ENCODE results near the gene RGS3. TPM values are rescaled to one million over a fixed set of nuclear protein-coding genes. Genes with fewer than 3 reads are reported as not detected.

Gene RGS3
- polyA plus RNA-seq, 1 of the 3 experiments (the other 2 are of a cell fraction) = 50.6 TPM

DNA sequence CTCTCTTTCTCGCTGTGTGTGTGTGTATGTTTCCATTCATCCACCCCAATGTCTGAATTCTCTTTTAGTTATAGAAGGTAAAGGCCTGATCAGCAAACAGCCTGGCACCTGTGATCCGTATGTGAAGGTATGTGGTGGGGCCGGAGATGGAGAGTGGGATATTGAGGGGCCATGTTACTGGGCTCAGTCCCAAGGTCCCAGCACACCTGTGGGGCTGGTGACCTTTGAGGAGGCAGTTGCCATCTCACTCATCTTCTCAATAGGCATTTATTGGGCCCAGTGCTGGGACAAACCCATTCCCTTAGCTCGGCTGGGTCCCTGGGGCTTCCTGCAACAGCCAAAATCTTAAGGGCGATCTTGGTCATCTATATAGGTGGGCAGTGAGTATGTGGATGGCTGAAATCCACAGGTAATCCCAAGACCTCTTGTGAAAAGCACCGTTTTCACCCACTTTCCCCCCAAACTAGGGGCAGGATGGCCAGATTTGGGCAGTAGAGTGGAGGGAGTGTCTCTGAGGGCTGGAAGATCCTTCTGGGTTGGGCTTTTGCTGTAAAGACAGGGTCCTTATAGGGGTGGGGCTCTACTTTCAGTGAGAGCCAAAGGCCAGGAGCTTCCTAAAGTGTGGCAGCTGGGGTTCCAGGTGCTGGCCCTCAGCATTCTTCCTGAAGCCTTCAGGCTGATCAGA, 19.6 kb downstream of the RGS3 start (continued):
- TF ChIP-seq, protein P1, sequence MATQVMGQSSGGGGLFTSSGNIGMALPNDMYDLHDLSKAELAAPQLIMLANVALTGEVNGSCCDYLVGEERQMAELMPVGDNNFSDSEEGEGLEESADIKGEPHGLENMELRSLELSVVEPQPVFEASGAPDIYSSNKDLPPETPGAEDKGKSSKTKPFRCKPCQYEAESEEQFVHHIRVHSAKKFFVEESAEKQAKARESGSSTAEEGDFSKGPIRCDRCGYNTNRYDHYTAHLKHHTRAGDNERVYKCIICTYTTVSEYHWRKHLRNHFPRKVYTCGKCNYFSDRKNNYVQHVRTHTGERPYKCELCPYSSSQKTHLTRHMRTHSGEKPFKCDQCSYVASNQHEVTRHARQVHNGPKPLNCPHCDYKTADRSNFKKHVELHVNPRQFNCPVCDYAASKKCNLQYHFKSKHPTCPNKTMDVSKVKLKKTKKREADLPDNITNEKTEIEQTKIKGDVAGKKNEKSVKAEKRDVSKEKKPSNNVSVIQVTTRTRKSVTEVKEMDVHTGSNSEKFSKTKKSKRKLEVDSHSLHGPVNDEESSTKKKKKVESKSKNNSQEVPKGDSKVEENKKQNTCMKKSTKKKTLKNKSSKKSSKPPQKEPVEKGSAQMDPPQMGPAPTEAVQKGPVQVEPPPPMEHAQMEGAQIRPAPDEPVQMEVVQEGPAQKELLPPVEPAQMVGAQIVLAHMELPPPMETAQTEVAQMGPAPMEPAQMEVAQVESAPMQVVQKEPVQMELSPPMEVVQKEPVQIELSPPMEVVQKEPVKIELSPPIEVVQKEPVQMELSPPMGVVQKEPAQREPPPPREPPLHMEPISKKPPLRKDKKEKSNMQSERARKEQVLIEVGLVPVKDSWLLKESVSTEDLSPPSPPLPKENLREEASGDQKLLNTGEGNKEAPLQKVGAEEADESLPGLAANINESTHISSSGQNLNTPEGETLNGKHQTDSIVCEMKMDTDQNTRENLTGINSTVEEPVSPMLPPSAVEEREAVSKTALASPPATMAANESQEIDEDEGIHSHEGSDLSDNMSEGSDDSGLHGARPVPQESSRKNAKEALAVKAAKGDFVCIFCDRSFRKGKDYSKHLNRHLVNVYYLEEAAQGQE (IDR thresholded peaks at IDR 0.05; ENCODE audit: low read depth, low read length) = no peak
- no peak for TF ChIP-seq JUND (IDR thresholded peaks at IDR 0.05)
- TF ChIP-seq, protein P2, sequence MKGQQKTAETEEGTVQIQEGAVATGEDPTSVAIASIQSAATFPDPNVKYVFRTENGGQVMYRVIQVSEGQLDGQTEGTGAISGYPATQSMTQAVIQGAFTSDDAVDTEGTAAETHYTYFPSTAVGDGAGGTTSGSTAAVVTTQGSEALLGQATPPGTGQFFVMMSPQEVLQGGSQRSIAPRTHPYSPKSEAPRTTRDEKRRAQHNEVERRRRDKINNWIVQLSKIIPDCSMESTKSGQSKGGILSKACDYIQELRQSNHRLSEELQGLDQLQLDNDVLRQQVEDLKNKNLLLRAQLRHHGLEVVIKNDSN (IDR thresholded peaks at IDR 0.05; ENCODE audit: borderline replicate concordance, low read depth) = no peak
- no peak for TF ChIP-seq EP300 (IDR thresholded peaks at IDR 0.05; ENCODE audit: borderline replicate concordance in 1 of 2, low read depth in 1 of 2, low read length in 1 of 2)
- no peak for TF ChIP-seq SIN3A (IDR thresholded peaks at IDR 0.05; ENCODE audit: borderline replicate concordance, low read depth, low read length)
- TF ChIP-seq GATA2 (CRISPR knock-in tag; IDR thresholded peaks at IDR 0.05) = no peak
- TF ChIP-seq NFIC (IDR thresholded peaks at IDR 0.05; ENCODE audit: borderline replicate concordance) = no peak
- no peak for TF ChIP-seq RFX5 (IDR thresholded peaks at IDR 0.05; ENCODE audit: low read length)
- TF ChIP-seq FOXJ3 (CRISPR knock-in tag; IDR thresholded peaks at IDR 0.05) = no peak
- no peak for TF ChIP-seq FOXM1 (IDR thresholded peaks at IDR 0.05; ENCODE audit: low read depth)

DNA sequence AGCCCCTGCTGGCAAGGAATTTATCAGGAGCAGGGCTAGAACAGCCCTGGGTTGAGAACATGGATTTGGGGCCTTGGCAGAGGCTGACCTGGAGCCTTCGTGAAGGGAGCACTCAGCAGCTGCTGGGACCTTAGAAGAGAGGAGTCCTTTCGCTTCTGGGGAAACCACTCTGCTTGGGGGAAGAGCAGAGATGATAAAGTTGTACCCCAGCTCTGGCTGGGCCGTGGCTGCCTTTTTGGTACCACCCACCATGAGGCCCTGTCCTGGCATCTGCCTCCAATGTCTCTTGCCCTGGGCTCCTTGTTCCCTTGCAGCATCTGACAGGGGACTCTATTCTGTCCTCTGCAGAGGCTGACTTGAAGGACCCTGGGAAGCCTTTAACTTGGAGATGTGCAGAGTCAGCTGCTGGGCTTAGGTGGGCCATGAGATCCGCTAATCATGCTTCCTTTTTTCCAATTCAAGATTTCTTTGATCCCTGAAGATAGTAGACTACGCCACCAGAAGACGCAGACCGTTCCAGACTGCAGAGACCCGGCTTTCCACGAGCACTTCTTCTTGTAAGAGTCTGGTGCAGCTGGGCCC, 20.2 kb downstream of the RGS3 start:
- WGBS (ENCODE audit: low lambda C conversion rate) = 83% methylated on average over 9 of the region's 9 CpGs
- H3K4me3 ChIP-seq (ENCODE audit: low read depth in 2 of 2, low read length in 1 of 2) = no peak overlapping the region
- H2AFZ ChIP-seq (ENCODE audit: low read depth) = no peak overlapping the region; the same call in 1 of the 2 replicates
- no peaks in the 10 kb centered on the region for H3K9me3 ChIP-seq
- H3K4me1 ChIP-seq (ENCODE audit: control insufficient read depth in 1 of 2, insufficient read depth in 2 of 2, low read depth in 1 of 2, low read length in 1 of 2) = peaks cover 14 to 23% of the 10 kb centered on the region in 2 experiments; a peak in 3 of 4 replicates
- no peak for DNase-seq
- no peaks in the 10 kb centered on the region for H3F3A ChIP-seq (replicated peaks; ENCODE audit: insufficient read depth)
- no peaks in the 10 kb centered on the region for H3K36me3 ChIP-seq (replicated peaks in 1 of 2; ENCODE audit: control insufficient read depth in 1 of 2, insufficient read depth in 2 of 2, low read length in 1 of 2)
- H3K4me2 ChIP-seq = peak overlapping the region; percentile 51; the same call in 1 of the 2 replicates
- H3K27me3 ChIP-seq (ENCODE audit: insufficient read depth) = no peaks in the 10 kb centered on the region
- no peaks in the 10 kb centered on the region for H3K79me2 ChIP-seq (ENCODE audit: insufficient read depth)
- no peaks in the 10 kb centered on the region for H3K9me2 ChIP-seq
- H3K9ac ChIP-seq = no peak overlapping the region
- POLR2A ChIA-PET = interaction anchor here (0.6 to 1.4 kb wide), 5 partner anchors 9 to 135 kb away, joined by 3 to 9 read pairs (median 4); partner anchors contain the start of gene BSPRY
- TF ChIP-seq, protein P3, sequence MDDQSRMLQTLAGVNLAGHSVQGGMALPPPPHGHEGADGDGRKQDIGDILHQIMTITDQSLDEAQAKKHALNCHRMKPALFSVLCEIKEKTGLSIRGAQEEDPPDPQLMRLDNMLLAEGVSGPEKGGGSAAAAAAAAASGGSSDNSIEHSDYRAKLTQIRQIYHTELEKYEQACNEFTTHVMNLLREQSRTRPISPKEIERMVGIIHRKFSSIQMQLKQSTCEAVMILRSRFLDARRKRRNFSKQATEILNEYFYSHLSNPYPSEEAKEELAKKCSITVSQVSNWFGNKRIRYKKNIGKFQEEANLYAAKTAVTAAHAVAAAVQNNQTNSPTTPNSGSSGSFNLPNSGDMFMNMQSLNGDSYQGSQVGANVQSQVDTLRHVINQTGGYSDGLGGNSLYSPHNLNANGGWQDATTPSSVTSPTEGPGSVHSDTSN (IDR thresholded peaks at IDR 0.05) = no peak
- H3K27ac ChIP-seq (ENCODE audit: low read depth in 2 of 2, low read length in 1 of 2) = peak overlapping the region; percentile 55 to 84; a peak in 3 of 4 replicates
- H4K20me1 ChIP-seq (ENCODE audit: insufficient read depth) = no peaks in the 10 kb centered on the region
- CTCF ChIA-PET = interaction anchor here (1.0 to 3.0 kb wide), 8 partner anchors 9 to 174 kb away, joined by 3 to 13 read pairs (median 4); no protein-coding TSS in a partner anchor
